ENCODE data around the gene AP1G2.

AP1G2 gene

DNA sequence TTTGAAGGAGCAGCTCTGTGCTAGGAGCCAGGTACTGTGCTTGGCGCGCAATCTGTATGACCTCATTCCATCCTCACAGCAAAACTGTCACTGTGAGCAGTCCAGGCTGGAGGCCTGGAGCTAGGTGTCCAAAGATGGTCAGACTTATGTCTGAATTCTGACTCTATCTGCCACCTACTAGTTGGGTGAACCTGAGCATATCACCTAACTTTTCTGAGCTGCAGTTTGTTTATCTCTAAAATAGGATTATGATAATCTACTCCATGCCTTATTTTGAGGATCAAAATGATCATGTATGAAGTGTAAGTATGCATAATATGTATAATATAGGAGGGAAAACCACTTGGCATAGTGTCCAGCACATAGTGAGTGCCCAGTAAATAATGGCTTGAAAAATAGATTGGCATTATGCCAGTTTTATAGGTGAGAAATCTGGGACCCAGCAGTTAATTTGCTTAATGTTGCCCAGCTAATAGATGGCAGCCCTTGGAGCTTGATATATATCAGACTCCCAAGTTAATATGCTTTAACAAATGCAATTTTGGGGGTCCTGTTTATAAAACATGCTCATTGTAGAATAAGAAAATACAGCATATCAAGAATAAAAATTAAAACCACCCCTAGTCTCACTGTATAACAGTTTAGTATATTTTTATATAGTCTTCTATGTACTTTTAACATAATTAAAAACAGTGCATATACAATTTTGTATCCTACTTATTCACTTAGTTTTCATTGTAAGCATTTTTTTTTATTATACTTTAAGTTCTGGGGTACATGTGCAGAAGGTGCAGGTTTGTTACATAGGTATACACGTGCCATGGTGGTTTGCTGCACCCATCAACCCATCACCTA is 15.5 kb upstream of the AP1G2 start:
- peaks cover 8% of the 10 kb centered on the region; the same call in 1 of the 2 replicates for H3K4me1 ChIP-seq (ENCODE audit: insufficient read depth, low read length)
- H3K36me3 ChIP-seq (ENCODE audit: insufficient read depth, low read length), result no peaks in the 10 kb centered on the region
- no peak overlapping the region for H3K9ac ChIP-seq (ENCODE audit: low read depth, low read length)
- no peaks in the 10 kb centered on the region for H3K9me3 ChIP-seq (ENCODE audit: control insufficient read depth, insufficient read depth, low read length)

DNA sequence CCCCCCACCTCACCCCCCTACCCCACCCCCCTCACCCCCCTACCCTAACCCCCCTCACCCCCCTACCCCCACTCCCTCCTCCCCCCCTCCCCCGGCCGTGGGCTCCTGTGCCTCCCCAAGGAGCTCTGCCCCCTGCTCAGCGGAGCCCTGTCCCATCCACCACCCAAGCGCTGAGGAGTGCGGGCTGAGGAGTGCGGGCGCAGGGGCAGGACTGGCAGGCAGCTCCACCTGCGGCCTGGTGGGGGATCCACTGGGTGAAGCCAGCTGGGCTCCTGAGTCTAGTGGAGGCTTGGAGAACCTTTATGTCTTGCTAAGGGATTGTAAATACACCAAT is 13.3 kb upstream of the AP1G2 start:
- H3K9ac ChIP-seq (ENCODE audit: low read depth, low read length), result no peak overlapping the region
- peaks cover 8% of the 10 kb centered on the region; the same call in 1 of the 2 replicates for H3K4me1 ChIP-seq (ENCODE audit: insufficient read depth, low read length)
- H3K9me3 ChIP-seq (ENCODE audit: control insufficient read depth, insufficient read depth, low read length), result no peaks in the 10 kb centered on the region
- H3K36me3 ChIP-seq (ENCODE audit: insufficient read depth, low read length), result no peaks in the 10 kb centered on the region

DNA sequence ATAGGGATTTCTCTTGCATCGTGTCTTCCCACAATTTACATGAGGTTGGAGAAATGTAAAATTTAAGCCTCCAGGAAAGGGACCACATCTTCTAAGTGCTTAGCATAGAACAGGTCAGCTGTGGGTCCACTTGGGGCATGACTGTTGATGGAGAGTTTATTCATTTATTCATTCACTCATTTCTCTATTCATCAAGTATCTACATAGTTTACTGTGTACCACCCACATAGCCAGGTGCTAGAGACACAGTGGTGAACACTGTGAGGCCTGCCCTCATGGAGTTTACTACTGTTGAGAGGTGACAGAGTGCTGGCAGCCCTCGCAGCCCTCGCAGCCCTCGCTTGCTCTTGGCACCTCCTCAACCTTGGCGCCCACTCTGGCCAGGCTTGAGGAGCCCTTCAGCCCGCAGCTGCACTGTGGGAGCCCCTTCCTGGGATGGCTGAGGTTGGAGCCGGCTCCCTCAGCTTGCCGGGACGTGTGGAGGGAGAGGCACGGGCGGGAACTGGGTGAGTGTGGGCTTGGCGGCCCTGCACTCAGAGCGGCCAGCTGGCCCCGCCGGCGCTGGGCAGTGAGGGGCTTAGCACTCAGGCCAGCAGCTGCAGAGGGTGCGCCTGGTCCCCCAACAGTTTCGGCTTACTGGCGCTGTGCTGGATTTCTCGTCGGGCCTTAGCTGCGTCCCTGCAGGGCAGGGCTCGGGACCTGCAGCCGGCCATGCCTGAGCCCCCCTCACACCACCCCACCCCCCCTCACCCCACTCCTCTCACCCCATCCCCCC is 12.7 kb upstream of the AP1G2 start:
- Histone ChIP-seq H3K9me3 (ENCODE audit: control insufficient read depth, insufficient read depth, low read length) (no peaks in the 10 kb centered on the region), H3K4me1 (ENCODE audit: insufficient read depth, low read length) (peaks cover 8% of the 10 kb centered on the region; the same call in 1 of the 2 replicates), H3K9ac (ENCODE audit: low read depth, low read length) (no peak overlapping the region), H3K36me3 (ENCODE audit: insufficient read depth, low read length) (no peaks in the 10 kb centered on the region)

GRCh38 chr14:23579739-23580138 is 12.1 kb upstream of the AP1G2 start:
- no peaks in the 10 kb centered on the region; the same call in 1 of the 2 replicates for H3K36me3 ChIP-seq (ENCODE audit: insufficient read depth, low read length)
- no peak overlapping the region for H3K9ac ChIP-seq (ENCODE audit: low read depth, low read length)
- H3K4me1 ChIP-seq (ENCODE audit: insufficient read depth, low read length), result peaks cover 8% of the 10 kb centered on the region; the same call in 1 of the 2 replicates
- no peaks in the 10 kb centered on the region for H3K9me3 ChIP-seq (ENCODE audit: control insufficient read depth, insufficient read depth, low read length)

- Histone ChIP-seq H3K4me1 (ENCODE audit: insufficient read depth, low read length) (peaks cover 8% of the 10 kb centered on the region; the same call in 1 of the 2 replicates), H3K9ac (ENCODE audit: low read depth, low read length) (peak overlapping the region; percentile 51; the same call in 1 of the 2 replicates), H3K9me3 (ENCODE audit: control insufficient read depth, insufficient read depth, low read length) (no peaks in the 10 kb centered on the region), H3K36me3 (ENCODE audit: insufficient read depth, low read length) (no peaks in the 10 kb centered on the region; the same call in 1 of the 2 replicates)
Measured at GRCh38 chr14:23579311-23579630, 11.7 kb upstream of the AP1G2 start.

GRCh38 chr14:23578560-23579310 is 11.1 kb upstream of the AP1G2 start, which contains the start of gene JPH4:
Gene JPH4, minus strand, starts transcription at chr14:23578790. Its CDS starts 1,337 bp downstream, at chr14:23577453.
- H3K9ac ChIP-seq (ENCODE audit: low read depth, low read length), result peak within 1 kb of the TSS; percentile 83

GRCh38 chr14:23577710-23578392 is 10.3 kb upstream of the AP1G2 start:
- Histone ChIP-seq H3K4me1 (ENCODE audit: insufficient read depth, low read length) (peaks cover 13% of the 10 kb centered on the region; the same call in 1 of the 2 replicates), H3K9me3 (ENCODE audit: control insufficient read depth, insufficient read depth, low read length) (no peaks in the 10 kb centered on the region), H3K9ac (ENCODE audit: low read depth, low read length) (peak overlapping the region; percentile 83), H3K36me3 (ENCODE audit: insufficient read depth, low read length) (no peaks in the 10 kb centered on the region; the same call in 1 of the 2 replicates)

More at GRCh38 chr14:23578560-23579310, 11.1 kb upstream of the AP1G2 start, which contains the start of gene JPH4:
- H3K4me1 ChIP-seq (ENCODE audit: insufficient read depth, low read length), result peaks cover 8% of the 10 kb centered on the region; the same call in 1 of the 2 replicates
- no peaks in the 10 kb centered on the region; the same call in 1 of the 2 replicates for H3K36me3 ChIP-seq (ENCODE audit: insufficient read depth, low read length)
- H3K9me3 ChIP-seq (ENCODE audit: control insufficient read depth, insufficient read depth, low read length), result no peaks in the 10 kb centered on the region

DNA sequence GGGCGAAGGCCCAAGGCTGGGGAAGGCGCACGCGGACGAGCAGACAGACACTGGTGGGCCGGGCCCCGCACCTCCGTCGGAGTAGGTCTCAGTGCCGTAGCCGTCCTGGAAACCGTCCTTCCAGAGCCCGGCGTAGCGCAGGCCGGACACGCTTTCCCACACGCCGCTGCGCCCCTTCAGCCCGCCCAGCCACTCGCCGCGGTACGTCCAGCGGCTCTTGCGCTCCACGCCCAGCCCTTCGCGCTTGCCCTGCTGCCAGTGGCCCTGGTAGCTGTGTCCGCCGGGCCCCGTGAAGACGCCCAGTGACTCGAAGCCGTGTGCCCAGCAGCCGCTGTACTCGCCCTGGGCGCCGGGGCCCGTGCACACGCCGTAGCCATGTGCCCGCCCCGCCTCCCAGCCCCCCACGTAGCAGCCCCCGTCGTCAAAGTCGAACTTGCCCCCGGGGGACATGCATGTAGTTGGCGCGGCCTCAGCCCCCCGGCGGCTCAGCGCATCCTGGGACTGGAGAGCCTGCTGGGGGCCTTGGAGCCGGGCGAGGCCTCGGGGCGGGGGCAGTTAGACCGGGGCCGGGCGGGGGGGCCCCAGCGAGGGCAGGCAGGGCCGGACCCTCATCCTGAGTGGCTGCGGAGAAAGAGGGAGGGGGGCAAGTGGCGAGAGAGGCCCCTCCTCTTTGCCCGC is 9.6 kb upstream of the AP1G2 start:
- Histone ChIP-seq H3K4me1 (ENCODE audit: insufficient read depth, low read length) (peaks cover 17% of the 10 kb centered on the region; the same call in 1 of the 2 replicates), H3K36me3 (ENCODE audit: insufficient read depth, low read length) (no peaks in the 10 kb centered on the region; the same call in 1 of the 2 replicates), H3K9ac (ENCODE audit: low read depth, low read length) (peak overlapping the region; percentile 83; the same call in 1 of the 2 replicates), H3K9me3 (ENCODE audit: control insufficient read depth, insufficient read depth, low read length) (no peaks in the 10 kb centered on the region)

DNA sequence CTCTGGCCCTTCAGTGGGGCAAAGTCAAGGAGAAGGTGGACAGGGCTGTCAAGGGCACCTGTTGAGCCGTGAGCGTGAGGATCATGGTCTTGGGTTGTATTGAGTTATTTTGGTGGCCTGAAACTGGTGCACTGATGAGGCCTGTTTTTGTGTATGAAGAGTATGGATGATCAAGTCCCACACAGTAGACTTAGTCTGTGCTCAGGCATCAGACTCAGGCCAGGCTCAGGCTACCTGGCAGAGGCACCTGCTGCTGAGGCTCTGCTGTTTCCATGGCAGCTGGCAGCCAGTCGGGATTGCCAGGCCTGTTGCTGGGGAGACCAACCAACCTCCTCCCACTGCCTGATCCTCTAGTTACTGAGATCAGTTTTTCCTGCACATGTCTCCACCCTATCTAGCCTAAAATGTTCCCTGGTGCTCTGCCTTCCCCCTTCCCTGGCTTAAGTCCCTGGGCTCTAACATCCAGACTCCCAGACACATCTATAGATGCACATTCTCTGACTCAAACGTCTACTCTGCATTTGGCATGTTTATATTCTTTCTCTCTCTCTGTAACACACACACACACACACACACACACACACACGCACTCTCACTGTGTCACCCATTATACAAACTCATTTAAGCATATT is 5.9 kb upstream of the AP1G2 start:
- H3K9ac ChIP-seq (ENCODE audit: low read depth, low read length), result no peak overlapping the region
- H3K4me1 ChIP-seq (ENCODE audit: insufficient read depth, low read length), result peaks cover 22% of the 10 kb centered on the region
- no peaks in the 10 kb centered on the region; the same call in 1 of the 2 replicates for H3K36me3 ChIP-seq (ENCODE audit: insufficient read depth, low read length)
- no peaks in the 10 kb centered on the region for H3K9me3 ChIP-seq (ENCODE audit: control insufficient read depth, insufficient read depth, low read length)

DNA sequence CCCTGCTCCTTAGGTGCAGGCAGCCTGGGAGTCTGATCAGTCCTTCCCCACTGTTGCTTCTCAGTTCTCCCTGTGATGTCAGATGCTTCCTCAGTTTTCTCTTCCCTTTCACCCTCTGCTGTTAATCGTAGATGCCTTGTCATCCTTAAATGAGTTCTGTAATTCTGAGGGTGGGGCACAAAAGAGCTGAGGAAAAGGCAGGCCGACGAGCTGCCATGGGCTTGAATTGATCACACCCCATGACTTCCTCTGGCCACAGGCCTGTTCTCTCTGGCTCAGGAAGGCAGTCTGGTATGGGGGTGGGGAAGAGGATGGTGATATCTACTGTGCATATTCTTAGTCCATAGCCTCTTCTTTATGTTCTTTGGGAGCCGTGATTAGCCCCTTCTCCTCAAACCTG is 5.2 kb upstream of the AP1G2 start:
- peaks cover 28% of the 10 kb centered on the region for H3K4me1 ChIP-seq (ENCODE audit: insufficient read depth, low read length)
- H3K9me3 ChIP-seq (ENCODE audit: control insufficient read depth, insufficient read depth, low read length), result no peaks in the 10 kb centered on the region
- H3K9ac ChIP-seq (ENCODE audit: low read depth, low read length), result no peak overlapping the region

GRCh38 chr14:23572524-23572828 is 4.9 kb upstream of the AP1G2 start:
- H3K4me1 ChIP-seq (ENCODE audit: insufficient read depth, low read length), result peaks cover 29% of the 10 kb centered on the region
- H3K9me3 ChIP-seq (ENCODE audit: control insufficient read depth, insufficient read depth, low read length), result no peaks in the 10 kb centered on the region
- H3K9ac ChIP-seq (ENCODE audit: low read depth, low read length), result no peak overlapping the region
- H3K36me3 ChIP-seq (ENCODE audit: insufficient read depth, low read length), result no peaks in the 10 kb centered on the region; the same call in 1 of the 2 replicates

More for the DNA sequence above, 5.2 kb upstream of the AP1G2 start:
- no peaks in the 10 kb centered on the region; the same call in 1 of the 2 replicates for H3K36me3 ChIP-seq (ENCODE audit: insufficient read depth, low read length)

DNA sequence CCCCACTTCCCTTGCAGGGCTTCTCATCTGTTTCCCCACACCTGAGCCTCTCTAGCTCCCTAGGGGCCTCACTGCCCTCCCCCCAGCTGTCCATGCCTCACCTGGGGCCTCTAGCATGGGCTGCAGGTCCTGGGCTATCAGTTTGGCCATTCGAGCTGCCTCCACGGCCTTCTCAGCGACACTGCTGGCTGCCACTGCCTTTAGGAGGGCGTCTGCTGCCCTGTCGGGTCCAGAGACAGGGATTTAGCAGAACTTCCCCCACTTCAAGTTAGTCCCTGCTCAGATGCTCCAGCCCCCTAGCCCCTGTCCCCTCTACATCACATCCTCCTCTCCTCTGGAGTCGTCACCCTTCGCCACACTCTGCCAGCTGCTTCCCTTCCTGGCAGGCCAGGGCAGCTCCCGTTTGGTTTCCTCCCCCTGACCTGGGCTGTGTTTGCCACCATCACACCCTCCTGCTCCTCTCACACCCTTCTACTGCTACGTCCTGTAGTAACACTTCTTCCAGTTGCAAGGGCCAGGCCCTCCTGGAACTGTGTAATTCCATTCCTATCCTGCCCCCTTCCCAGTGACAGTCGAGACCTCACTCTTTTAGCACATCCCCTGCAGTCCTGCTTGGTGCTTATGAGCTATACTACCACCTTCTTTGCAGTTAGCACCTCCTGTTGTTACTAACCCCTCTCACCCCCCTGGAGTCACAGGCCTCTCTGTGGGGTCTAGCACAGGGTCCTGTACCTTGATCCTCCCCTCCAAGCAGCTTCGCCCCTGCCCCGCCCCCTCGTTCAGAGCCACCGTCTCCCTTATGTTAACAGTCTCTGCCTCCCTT is 4.3 kb upstream of the AP1G2 start:
- Histone ChIP-seq H3K9me3 (ENCODE audit: control insufficient read depth, insufficient read depth, low read length) (no peaks in the 10 kb centered on the region), H3K9ac (ENCODE audit: low read depth, low read length) (no peak overlapping the region), H3K36me3 (ENCODE audit: insufficient read depth, low read length) (no peaks in the 10 kb centered on the region; the same call in 1 of the 2 replicates), H3K4me1 (ENCODE audit: insufficient read depth, low read length) (peaks cover 29% of the 10 kb centered on the region)

Data from ES-I3 (cell line).